HG02610 (cell line): ENCODE measurements around the gene NOP53.
"Not testable (repeated sequence)": the region's sequence is repeated elsewhere in the genome, so short reads cannot be mapped to it uniquely, and the experiment has no call there.

ENCODE experiments used
- ATAC-seq: cut with Tn5 transposase; IDR thresholded peaks from one replicate; pipeline ENCODE4 v1.9.1; 2021; ENCODE audit warnings: mild to moderate bottlenecking, moderate library complexity; ENCODE audit not compliant: unreplicated experiment

Gene NOP53

DNA sequence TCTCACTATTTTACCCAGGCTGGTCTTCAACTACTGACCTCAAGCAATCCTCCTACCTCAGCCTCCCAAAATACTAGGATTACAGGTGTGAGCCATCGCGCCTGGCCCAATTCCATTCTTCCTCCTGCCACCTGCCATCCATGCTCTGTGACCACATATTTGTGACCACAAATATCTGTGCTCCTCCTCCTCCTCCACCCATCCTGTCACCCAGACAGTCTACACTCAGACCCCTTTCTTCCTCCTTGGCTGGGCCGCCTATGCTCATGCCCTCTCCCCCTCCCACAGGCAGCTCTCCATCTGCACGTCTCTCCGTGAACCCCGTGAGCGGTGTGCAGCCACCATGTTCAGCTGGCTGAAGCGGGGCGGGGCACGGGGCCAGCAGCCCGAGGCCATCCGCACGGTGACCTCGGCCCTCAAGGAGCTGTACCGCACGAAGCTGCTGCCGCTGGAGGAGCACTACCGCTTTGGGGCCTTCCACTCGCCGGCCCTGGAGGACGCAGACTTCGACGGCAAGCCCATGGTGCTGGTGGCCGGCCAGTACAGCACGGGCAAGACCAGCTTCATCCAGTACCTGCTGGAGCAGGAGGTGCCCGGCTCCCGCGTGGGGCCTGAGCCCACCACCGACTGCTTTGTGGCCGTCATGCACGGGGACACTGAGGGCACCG, 28.9 kb upstream of the NOP53 start:
- ATAC-seq, result no peak

DNA sequence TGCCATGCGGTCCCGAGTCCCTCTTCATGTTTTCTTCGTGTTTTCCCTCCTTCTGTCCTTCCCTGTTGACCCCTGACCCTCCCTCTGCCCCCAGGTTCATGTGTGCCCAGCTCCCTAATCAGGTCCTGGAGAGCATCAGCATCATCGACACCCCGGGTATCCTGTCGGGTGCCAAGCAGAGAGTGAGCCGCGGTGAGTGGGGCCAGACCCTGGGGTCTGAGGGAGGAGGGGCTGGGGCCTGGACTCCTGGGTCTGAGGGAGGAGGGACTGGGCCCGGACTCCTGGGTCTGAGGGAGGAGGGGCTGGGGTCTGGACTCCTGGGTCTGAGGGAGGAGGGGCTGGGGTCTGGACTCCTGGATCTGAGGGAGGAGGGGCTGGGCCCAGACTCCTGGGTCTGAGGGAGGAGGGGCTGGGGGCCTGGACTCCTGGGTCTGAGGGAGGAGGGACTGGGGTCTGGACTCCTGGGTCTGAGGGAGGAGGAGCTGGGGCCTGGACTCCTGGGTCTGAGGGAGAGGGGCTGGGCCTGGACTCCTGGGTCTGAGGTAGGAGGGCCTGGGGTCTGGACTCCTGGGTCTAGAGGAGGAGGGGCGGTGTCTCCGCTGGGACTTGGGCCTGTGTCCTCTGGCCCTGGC, 26.8 kb upstream of the NOP53 start:
- ATAC-seq, result not testable (repeated sequence)

DNA sequence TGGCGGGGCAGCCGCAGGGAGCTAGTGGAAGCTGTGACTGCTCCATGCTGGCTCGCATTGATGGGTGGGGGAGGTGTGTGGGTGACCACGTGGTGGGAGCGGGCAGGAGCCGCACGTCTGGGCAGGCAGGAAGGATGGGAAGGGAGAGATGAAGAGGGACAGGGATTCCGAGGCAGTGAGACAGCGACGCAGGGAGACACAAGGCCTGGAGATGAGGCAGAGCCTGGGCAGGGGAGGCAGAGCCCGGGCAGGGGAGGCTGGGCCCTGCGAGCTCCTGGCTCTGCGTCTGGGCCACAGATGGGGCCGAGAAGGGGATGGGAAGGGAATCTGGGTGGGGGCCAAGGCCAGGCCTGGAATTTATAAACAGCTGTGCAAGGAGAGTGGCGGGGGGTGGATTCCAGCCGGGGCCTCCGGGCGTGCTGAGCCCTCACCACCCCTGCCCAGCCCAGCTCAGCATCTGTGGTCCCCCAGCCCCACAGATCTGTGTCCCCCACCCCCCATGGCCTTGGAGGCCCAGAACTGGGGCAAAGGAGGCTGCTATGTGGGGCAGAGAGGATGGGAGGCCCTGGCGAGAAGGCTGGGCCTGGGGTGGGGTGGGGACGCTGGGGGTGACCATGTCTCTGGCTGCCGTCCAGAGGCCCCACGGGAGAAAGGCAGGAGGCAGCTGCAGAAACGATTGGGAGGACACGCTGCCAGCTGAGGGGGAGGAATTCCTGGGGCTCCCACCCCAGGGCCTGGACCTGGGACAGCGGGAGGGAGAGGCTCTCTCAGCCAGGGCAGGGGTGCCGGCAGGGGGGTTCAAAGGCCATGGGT, 26.1 kb upstream of the NOP53 start:
- no peak for ATAC-seq

- no peak for ATAC-seq
Measured at GRCh38 chr19:47720669-47721422, 24.5 kb upstream of the NOP53 start.

GRCh38 chr19:47723581-47723940, 21.8 kb upstream of the NOP53 start:
- no peak for ATAC-seq

- no peak for ATAC-seq
Measured at GRCh38 chr19:47725759-47726401, 19.5 kb upstream of the NOP53 start.

GRCh38 chr19:47726467-47726866, 18.9 kb upstream of the NOP53 start:
- ATAC-seq, result no peak

- ATAC-seq, result not testable (repeated sequence)
Measured at GRCh38 chr19:47728295-47728694, 17.1 kb upstream of the NOP53 start.

DNA sequence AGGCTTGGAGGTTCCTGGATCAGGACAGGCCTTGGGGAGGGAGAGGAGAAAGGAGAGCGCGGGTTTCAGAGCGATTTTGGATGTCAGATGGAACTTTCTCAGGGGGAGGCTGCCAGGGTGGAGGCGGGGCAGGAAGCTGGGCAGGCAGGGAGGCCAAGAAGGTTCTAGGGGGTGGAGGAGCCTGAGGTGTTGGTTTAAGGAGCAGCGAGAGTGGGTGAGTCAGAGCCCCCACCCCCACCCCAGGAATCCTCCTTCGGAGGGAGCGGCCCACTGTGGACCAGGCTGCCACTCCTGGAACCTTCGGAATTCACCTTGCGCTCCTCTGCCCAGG, 15.9 kb upstream of the NOP53 start:
- no peak for ATAC-seq

- no peak for ATAC-seq
Measured at GRCh38 chr19:47729799-47730520, 15.4 kb upstream of the NOP53 start.

- no peak for ATAC-seq
Measured at GRCh38 chr19:47730521-47730889, 14.8 kb upstream of the NOP53 start.

DNA sequence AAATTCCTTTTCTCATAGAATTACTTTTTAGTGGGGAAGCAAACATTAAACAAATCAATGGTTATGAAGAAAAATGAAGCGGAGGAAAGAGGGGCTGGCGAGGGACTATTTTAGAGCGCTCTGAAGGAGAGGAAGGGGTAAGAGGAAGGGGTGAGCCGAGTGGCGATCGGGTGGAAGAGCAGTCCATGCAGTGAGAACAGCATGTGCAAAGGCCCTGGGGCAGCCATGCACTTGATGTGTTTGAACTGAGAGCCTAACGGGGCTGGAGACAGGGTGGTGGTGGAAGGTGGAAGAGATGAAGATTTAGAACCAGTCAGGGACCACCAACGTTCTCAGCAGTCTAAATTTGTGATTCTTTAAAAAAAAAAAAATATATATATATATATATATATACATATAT, 14.4 kb upstream of the NOP53 start:
- no peak for ATAC-seq

DNA sequence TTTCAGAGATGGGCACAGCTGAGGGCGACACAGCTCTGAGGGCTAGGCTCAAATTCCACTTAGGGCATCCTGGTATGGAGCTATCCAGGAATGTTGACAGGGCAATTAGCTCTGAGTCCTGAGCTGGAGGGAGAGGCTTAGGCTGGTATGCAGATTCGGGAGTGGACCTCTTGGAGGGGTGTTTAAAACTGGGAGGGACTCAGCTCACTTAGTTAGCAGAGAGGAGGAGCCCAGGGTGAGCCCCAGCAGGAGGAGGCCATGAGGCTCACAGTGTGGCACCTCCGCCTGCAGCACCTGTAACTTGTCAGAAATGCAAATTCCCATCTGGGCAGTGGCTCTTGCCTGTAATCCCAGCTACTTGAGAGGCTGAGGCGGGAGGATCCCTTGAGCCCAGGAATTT, 10.2 kb upstream of the NOP53 start:
- ATAC-seq, result no peak

GRCh38 chr19:47740866-47741519, 4.4 kb upstream of the NOP53 start:
- no peak for ATAC-seq

GRCh38 chr19:47741544-47742140, 3.7 kb upstream of the NOP53 start:
- ATAC-seq, result no peak

DNA sequence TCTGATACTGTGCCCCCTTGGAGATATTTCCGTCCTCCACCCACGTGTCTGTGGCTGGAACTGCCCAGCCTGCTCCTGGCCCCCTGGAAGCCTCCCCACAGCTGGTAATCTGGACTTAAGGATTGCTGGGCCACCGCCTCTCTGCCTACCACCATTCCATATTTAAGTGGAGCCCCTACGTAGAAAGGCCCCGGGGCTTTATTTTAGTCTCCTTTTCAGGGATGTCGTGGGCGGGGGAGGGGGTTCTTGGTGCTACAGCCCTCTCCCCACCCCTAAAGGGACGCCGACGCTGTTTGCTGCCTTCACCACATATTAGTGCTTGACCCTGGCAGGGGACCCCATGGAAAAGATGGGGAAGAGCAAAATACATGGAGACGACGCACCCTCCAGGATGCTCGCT, 2.7 kb upstream of the NOP53 start:
- ATAC-seq, result no peak

GRCh38 chr19:47746129-47746528, 783 bp downstream of the NOP53 start:
- ATAC-seq, result not testable (repeated sequence)

- ATAC-seq, result no peak
Measured at GRCh38 chr19:47749326-47749725, 4.0 kb downstream of the NOP53 start.

DNA sequence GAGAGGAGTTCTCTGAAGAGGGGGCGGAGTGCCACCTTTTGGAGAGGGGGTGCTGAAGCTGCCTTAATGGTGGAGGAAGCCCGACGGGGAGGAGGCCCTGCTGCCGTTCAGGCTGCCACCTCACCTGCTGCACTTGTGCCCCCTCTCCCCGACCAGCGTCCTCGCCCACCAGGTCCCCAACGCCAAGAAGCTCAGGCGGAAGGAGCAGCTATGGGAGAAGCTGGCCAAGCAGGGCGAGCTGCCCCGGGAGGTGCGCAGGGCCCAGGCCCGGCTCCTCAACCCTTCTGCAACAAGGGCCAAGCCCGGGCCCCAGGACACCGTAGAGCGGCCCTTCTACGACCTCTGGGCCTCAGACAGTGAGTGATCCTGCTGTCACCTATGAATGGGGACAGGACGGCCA, 5.4 kb downstream of the NOP53 start:
- no peak for ATAC-seq
